Activated CD8-positive, alpha-beta memory T cell treated with anti-CD3 and anti-CD28 coated beads for 48 hours (primary cell): Measurements from ENCODE around the gene FAF1.
"Not testable (repeated sequence)": the region's sequence is repeated elsewhere in the genome, so short reads cannot be mapped to it uniquely, and the experiment has no call there.

Experiments used
- DNase-seq, 3 experiments: peaks; one replicate each; pipeline ENCODE4 v3.0.0-alpha.2; 2020; ENCODE audit warnings: low read depth in 2 of 3, low spot score in 2 of 3

The FAF1 gene

DNA sequence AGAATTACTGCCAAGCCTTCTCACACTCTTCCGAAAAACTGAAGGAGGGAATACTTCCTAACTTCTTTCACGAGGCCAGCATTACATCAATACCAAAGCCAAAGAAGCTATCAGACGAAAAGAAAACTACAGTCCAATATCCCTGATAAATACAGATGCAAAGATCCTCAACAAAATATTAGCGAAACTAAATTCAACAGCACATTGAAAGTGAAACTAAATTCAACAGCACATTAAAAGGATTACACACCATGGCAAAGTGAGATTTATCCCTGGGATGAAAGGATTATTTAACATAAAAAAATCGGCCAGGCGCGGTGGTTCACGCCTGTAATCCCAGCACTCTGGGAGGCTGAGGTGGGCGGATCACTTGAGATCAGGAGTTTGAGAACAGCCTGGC lies 176.8 kb downstream of the FAF1 start:
- DNase-seq, result no peak

DNA sequence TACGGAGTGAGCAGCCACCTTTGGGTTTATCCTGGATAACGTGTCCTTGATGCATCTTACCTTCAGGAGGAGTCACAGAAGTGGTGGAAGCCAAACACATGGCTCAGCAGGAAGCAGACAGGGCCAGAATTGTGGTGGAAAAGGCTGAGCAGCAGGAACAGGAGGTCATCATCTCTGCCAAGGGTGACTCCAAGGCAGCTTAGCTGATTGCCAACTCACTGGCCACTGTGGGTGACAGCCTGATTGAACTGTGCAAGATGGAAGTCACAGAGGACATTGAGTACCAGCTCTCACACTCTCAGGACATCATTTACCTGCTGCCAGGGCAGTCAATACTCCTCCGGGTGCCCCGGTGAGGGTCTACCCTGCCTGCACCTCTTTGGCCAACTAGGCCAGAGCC lies 179.3 kb downstream of the FAF1 start:
- DNase-seq, result no peak

DNA sequence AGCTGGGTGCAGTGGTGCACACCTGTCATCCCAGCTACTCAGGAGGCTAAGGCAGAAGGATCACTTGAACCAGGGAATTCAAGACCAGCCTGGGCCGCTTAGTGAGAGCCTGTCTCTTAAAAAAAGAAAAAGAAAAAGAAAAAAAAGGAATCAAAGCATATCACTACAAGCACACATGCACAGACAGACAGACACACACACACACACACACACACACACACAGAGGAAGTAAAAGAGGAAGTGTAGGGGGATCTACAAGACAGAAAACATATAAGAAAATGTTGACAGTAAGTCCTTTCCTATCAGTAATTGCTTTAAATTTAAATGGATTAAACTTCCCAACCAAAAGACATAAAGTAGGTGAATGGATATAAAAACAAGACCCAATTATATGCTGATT lies 180.3 kb downstream of the FAF1 start:
- DNase-seq, result no peak

DNA sequence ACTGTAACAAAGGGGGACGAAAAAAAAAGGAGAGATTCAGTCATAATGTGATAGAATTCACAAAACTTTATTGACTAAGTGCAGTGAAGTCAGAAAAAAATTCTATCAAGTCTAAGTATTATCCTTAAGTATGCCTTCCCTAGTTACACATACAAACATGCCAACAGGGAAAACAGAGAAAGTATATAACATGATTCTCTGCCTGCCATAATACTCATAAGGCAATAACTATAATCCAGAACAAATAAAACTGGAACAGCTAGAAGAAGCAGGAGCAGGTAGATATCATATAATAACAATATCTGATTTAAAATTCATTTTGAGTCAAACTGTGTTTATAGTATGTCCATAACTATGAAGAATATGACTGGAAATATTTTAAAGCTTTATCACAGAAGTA lies 184.3 kb downstream of the FAF1 start:
- no peak for DNase-seq

DNA sequence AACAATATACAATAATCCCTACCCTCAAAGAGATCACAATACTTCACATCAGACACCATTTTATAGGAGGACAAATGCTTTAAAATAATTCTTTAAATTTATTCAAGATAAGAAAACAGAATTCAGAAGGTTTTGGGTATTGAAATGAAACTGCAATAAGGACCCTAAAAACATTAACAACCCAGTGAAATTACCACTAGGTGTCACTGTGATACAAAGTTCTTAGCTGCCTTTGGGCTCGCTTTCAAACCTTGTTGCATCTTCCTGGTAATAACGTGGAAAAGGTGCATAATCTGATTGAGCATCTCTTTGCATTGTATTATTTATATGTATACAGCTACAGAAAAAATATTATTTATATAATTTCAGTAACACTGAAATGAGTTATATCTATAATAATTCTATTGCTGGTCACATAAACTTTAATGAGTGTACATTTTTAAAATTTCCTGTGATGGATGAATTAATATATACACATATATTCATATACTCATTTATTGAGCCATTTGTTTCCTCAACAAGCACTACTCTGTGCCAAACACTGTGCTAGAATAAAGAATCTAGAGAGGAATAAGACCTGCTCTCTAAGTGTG lies 185.2 kb downstream of the FAF1 start:
- no peak for DNase-seq

DNA sequence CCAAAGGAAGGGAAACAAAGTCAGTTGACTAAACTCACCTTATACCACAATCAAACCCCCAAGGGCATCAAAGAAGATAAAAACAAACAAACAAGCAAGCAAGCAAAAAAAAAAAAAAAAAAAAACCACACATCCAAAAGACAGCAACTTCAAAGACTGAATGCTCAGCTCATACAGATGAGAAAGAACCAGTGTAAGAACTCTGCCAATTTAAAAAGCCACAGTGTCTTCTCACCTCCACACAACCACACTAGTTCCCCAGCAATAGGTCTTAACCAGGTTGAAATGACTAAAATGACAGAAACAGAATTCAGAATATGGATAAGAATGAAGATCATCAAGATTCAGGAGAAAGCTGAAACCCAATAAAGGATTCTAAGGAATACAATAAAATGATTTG lies 193.4 kb downstream of the FAF1 start:
- no peak for DNase-seq

DNA sequence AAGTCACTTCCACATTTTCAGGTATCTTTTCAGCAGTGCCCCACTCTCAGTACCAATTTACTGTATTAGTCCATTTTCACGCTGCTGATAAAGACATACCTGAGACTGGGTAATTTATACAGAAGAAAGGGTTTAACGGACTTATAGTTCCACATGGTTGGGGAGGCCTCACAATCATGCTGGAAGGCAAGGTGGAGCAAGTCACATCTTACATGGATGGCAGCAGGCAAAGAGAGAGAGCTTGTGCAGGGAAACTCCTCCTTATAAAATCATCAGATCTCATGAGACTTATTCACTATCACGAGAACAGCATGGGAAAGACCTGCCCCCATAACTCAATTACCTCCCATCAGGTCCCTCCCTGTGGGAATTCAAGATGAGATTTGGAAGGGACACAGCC lies 203.5 kb downstream of the FAF1 start:
- not testable (repeated sequence) for DNase-seq

DNA sequence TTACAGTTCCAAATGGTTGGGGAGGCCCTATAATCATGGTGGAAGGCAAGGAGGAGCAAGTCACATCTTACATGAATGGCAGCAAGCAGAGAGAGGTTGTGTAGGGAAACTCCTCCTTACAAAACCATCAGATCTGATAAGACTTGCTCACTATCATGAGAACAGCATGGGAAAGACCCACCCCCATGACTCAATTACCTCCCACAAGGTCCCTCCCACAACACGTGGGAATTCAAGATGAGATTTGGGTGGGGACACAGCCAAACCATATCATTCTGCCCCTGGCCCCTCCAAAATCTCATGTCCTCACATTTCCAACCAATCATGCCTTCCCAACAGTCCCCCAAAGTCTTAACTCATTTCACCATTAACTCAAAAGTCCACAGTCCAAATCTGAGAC lies 205.3 kb downstream of the FAF1 start:
- DNase-seq, result not testable (repeated sequence)

- no peak for DNase-seq
These were observed 209.9 kb downstream of the FAF1 start for GRCh38 chr1:50750021-50750619.

- no peak for DNase-seq
These were observed 212.7 kb downstream of the FAF1 start for GRCh38 chr1:50747394-50747793.

GRCh38 chr1:50742523-50742922 lies 217.5 kb downstream of the FAF1 start:
- DNase-seq, result no peak

GRCh38 chr1:50739125-50739524 lies 220.9 kb downstream of the FAF1 start:
- no peak for DNase-seq

- DNase-seq, result no peak
These were observed 224.6 kb downstream of the FAF1 start for GRCh38 chr1:50735443-50735842.

GRCh38 chr1:50727578-50727977 lies 232.5 kb downstream of the FAF1 start:
- not testable (repeated sequence) for DNase-seq

DNA sequence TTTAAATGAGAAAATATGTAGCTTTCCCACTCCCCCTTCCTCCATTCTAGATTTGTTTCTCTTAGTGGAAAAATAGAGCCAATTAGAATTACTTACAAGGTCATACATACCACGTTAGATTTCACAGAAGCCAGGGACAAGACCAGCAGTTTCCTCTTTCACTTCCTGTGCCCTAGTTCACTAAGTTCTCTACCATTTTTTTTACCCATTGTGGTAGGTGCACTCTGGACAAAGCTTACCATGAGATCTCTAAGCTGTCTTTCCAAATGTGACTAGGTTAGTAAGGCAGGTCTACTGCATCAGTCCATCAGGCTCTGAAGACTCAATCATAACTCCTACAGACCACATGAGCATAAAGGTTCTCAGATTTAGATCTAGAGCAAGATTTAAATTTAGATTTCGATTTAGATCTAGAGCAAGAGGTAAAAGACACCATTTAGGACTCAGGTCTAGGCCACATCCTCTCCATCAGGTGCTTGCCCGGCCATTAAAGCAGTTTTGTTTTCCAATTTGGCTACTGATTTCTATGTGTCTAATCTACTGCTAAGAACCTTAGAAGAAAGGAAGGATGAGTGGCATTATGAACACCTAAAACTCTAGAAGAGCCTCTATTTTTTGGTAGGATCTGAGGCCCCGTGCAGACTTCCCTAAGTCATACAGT lies 235.3 kb downstream of the FAF1 start:
- no peak for DNase-seq

- no peak for DNase-seq
These were observed 239.5 kb downstream of the FAF1 start for GRCh38 chr1:50720457-50721053.

- DNase-seq, result no peak
These were observed 240.9 kb downstream of the FAF1 start for GRCh38 chr1:50719126-50719525.

DNA sequence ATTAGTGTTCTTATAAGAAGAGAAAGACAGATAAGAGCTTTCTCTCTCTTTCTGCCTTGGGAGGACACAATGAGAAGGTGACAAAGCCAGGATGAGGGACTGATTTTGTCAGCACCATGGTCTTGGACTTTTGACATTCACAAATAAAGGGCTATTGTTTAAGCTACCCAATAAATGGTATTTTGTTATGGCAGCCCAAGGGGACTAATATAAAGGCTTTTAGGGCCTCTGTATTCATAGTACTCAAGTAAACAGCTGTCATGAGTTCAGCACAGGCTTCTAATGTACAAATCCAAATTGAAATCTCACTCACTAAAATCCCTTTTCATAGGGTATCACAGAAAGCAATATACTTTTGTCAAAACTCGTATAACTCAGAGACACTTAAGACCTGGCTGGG lies 242.7 kb downstream of the FAF1 start:
- DNase-seq, result no peak

DNA sequence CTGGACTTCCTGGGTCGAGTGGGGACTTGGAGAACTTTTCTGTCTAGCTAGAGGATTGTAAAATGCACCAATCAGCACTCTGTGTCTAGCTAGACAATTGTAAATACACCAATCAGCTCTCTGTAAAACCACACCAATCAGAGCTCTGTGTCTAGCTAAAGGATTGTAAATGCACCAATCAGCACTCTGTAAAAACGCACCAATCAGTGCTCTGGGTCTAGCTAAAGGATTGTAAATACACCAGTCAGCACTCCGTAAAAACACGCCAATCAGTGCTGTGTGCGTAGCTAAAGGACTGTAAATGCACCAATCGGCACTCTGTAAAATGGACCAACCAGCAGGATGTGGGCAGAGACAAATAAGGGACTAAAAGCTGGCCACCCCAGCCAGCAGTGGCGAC lies 243.6 kb downstream of the FAF1 start:
- DNase-seq, result not testable (repeated sequence)

DNA sequence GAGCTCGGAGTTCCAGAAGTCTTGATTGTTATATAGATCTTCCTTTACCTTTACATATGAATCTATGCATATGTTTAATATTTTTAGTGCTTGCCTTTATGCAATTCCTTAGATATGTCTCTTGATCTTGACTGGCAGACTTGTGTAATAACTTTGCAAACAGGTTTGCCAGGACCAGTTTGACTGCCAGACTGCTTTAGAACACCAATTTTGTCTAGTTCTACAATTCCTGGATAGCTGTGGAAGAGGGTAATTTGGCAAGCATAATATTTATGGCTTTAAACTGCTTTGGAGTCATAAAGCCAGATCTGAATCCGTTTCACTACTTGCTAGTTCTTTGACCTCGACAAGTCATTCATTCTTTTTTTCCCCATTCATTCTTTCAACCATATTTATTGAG lies 250.0 kb downstream of the FAF1 start:
- no peak for DNase-seq

- DNase-seq, result no peak
These were observed 252.2 kb downstream of the FAF1 start for GRCh38 chr1:50707824-50708223.

DNA sequence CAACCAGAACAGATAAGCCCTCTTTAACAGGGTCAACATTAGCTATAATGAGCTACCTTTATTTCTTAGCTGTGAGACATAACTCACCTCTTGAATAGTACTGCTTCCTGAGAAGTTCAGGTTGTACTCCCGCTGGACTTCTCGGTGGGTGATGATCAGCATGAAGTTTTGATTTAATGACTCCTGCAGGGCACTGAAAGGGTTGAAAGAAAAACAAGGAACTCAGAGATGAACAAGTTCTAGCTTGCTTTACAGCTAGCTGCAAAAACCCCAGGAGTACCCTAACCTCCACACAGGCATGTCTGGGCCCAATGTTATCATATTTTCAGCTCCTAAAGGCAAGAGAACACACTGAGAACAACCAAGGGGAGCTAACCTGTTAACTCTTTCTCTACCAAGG lies 254.4 kb downstream of the FAF1 start:
- no peak for DNase-seq
